GM18508 (cell line): ENCODE results near the gene SLX9.

Experiments
- ATAC-seq: cut with Tn5 transposase; IDR thresholded peaks from one replicate; pipeline ENCODE4 v1.9.1; 2021; ENCODE audit warnings: moderate number of reproducible peaks; ENCODE audit not compliant: insufficient read depth, unreplicated experiment

The SLX9 gene

GRCh38 chr21:44913425-44914175 is 26.2 kb upstream of the SLX9 start:
- no peak for ATAC-seq

- ATAC-seq = no peak
Measured at GRCh38 chr21:44914176-44914874, 25.5 kb upstream of the SLX9 start.

GRCh38 chr21:44916965-44917364 is 22.9 kb upstream of the SLX9 start:
- no peak for ATAC-seq

- ATAC-seq = no peak
Measured at GRCh38 chr21:44917446-44918106, 22.3 kb upstream of the SLX9 start.

GRCh38 chr21:44918107-44918470 is 21.7 kb upstream of the SLX9 start:
- no peak for ATAC-seq

- no peak for ATAC-seq
Measured at GRCh38 chr21:44918581-44919033, 21.2 kb upstream of the SLX9 start.

GRCh38 chr21:44919111-44919912 is 20.5 kb upstream of the SLX9 start:
- ATAC-seq = no peak

- no peak for ATAC-seq
Measured at GRCh38 chr21:44919913-44920693, 19.7 kb upstream of the SLX9 start.

GRCh38 chr21:44920694-44921604 is 18.9 kb upstream of the SLX9 start, which contains the start of gene ITGB2:
Gene ITGB2, minus strand, starts transcription at chr21:44920899. Its CDS starts 10,117 bp downstream, at chr21:44910782.
- no peak for ATAC-seq

- ATAC-seq = no peak
Measured at GRCh38 chr21:44921928-44922327, 17.9 kb upstream of the SLX9 start.

GRCh38 chr21:44923480-44924084 is 16.2 kb upstream of the SLX9 start:
- ATAC-seq = no peak

- ATAC-seq = no peak
Measured at GRCh38 chr21:44924606-44925377, 15.0 kb upstream of the SLX9 start.

- ATAC-seq = no peak
Measured at GRCh38 chr21:44925378-44925755, 14.5 kb upstream of the SLX9 start.

GRCh38 chr21:44926331-44927101 is 13.3 kb upstream of the SLX9 start:
- no peak for ATAC-seq

GRCh38 chr21:44927259-44927586 is 12.6 kb upstream of the SLX9 start:
- ATAC-seq = no peak

- ATAC-seq = no peak
Measured at GRCh38 chr21:44927587-44928461, 12.0 kb upstream of the SLX9 start.
